ENCODE data around the gene GLCCI1.
"Not testable (repeated sequence)": the region's sequence is repeated elsewhere in the genome, so short reads cannot be mapped to it uniquely, and the experiment has no call there.

The GLCCI1 gene

DNA sequence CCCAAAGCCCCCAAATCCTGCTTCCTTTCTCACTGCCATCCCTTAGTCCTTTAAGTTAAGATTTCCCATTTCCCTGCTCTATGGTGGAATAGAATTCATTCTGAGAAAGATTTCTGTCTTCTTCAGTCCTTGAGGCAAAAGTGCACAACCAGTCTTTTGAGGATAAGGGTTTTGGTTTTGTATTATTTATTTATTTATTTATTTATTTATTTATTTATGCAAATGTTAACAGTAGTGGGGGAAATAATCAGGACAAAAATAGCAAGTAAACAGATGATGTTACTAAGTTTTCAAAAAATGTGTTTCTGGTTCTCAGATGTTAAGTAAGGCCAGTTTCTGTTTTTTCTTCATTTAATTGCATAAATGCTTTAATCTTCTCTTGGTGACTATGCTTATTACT, 84.2 kb downstream of the GLCCI1 start:
- DNase-seq, result no peak

- no peak for DNase-seq
Measured at GRCh38 chr7:8056439-8056838, 87.8 kb downstream of the GLCCI1 start.

GRCh38 chr7:8057566-8057965, 89.0 kb downstream of the GLCCI1 start:
- no peak for DNase-seq

GRCh38 chr7:8058322-8058721, 89.7 kb downstream of the GLCCI1 start:
- DNase-seq, result no peak

DNA sequence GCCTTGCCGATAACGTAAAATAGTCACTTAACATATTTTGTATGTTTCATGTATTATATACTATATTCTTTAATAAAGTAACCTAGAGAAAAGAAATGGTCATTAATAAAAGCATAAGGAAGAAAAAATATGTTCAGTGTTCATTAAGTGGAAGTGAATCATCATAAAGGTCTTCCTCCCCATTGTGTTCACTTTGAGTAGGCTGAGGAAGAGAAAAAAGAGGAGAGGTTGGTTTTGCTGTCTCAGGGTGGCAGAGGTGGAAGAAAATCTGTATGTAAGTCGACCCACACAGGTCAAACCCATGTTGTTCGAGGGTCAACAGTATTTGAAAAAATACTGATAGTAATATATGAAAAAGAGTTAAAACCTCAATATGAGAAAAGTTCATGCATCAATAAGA, 90.3 kb downstream of the GLCCI1 start:
- no peak for DNase-seq

DNA sequence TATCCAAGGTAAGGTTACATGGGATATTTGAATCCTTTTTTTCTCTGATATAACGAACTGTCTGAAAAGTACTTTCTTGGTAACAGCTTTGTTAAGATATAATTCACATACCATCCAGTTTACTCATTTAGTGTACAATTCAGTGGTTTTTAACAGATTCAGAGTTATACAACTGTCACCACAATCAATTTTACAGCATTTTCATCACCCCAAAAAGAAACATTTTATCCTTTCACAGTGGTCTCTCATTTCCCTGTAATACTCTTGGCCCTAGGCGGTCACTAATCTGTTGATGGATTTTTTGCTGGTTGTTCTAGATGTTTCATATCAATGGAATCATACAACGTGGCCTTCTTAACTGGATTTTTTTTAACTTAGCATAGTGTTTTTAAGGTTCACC, 91.6 kb downstream of the GLCCI1 start:
- DNase-seq, result no peak

DNA sequence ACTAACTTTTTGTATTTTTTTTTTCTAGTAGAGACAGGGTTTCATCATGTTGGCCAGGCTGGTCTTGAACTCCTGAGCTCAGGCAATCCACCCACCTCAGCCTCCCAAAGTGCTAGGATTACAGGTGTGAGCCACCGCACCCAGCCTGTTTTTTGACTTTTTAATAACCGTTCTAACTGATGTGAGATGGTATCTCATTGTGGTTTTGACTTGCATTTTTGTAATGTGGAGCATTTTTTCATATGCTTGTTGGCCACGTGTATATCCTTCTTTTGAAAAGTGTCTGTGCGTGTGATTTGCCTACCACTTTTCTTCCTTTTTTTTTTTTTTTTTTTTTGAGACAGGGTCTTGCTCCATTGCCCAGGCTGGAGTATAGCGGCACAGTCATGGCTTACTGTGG, 94.7 kb downstream of the GLCCI1 start:
- not testable (repeated sequence) for DNase-seq

DNA sequence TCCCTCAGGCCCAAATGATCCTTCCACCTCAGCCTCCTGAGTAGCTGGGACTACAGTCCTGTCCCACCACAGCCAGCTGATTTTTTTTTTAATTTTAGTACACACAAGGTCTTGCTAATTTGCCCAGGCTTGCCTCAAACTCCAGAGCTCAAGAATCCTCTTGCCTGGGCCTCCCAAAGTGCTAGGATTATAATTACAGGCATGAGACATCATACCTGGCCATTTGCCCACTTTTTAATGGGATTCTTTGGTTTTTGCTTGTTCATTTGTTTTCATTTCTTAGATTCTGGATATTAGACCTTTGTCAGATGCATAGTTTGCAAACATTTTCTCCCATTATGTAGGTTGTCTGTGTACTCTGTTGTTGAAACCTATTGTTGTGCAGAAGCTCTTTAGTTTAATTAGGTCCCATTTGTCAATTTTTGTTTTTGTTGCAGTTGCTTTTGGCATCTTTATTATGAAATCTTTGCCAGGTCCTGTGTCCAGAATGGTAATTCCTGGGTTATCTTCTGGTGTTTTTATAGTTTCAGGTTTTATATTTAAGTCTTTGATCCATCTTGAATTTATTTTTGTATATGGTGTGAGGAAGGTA, 95.2 kb downstream of the GLCCI1 start:
- DNase-seq, result no peak

DNA sequence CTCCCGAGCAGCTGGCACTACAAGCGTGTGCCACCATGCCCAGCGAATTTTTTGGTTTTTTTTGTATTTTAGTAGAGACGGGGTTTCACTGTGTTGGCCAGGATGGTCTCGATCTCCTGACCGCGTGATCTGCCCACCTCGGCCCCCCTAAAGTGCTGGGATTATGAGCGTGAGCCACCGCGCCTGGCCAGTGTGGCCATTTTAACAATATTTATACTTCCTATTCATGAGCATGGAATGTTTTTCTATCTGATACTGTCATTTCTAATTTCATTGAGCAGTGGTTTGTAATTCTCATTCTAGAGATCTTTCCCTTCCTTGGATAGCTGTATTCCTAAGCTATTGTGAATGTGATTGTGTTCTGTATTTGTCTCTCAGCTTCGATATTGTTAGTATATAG, 96.2 kb downstream of the GLCCI1 start:
- no peak for DNase-seq

- DNase-seq, result no peak
Measured at GRCh38 chr7:8065356-8065813, 96.8 kb downstream of the GLCCI1 start.

GRCh38 chr7:8068892-8069686, 100.5 kb downstream of the GLCCI1 start:
- DNase-seq, result no peak

DNA sequence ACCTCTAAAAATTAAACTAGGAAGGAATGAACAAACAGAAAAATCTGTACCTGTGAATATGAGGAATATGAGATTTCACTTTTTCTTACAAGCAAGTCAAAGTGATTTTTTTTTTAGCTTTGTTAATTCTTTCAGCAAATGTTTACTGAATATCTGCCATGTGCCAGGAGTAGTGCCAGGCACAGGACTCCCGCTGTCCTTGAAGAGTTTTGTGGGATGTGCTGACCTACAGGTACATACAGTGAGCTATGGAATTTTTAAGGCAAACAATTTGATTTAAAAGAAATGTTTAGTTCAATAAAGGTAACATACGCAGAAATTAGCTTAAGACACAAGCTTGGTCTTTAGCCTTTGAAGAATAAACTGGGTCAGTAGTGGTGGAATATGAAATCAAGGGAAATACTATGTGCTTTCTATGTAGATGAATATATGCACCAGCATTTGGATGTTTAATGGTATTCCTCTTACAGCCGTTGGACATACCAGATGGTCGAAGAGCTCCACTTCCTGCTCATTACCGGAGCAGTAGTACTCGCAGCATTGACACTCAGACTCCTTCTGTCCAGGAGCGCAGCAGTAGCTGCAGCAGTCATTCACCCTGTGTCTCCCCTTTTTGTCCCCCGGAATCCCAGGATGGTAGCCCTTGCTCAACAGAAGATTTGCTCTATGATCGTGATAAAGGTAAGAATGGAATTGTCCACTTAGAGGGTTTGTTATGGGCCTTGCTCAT, 102.0 kb downstream of the GLCCI1 start:
- no peak for DNase-seq

GRCh38 chr7:8078418-8078817, 109.8 kb downstream of the GLCCI1 start:
- no peak for DNase-seq

DNA sequence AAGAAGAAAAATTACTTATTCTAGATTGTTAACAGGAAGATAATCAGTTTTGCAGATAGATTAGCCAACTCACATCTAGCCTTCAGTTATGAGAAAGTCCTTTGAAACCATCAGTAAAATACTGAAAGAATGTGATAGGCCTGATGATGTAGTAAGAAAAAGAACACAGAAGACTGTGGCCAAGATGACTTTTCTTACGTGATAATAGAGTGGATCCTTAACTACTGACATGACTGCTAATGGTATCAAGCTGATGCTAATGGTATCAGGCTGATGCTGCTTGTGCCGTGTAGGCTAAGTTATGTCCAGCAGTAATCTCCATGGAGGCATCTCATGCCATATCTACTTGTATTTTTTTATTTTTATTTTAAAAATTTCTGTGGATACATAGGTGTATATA, 114.2 kb downstream of the GLCCI1 start:
- no peak for DNase-seq

GRCh38 chr7:8084836-8085235, 116.2 kb downstream of the GLCCI1 start:
- no peak for DNase-seq

DNA sequence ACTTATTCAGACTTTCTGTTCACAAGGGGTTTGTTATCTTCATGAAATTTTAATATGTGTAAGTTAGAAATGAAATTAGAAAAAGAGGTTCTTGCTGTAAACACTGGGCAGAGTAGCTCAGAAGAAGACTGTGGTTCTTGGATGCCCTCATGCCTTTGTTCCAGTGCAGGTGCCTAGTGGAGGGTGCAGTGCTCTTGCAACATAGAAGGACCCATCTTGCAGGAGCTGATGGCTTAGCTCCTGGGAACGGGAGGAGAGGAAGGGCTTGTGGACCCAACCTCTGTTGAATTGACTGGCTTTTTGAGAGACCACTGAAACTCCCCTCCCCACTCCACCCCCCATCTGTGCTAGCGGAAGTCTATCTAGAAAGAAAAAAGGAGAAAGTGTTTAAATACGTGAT, 116.8 kb downstream of the GLCCI1 start:
- no peak for DNase-seq

- DNase-seq, result no peak
Measured at GRCh38 chr7:8086239-8086638, 117.6 kb downstream of the GLCCI1 start.

DNA sequence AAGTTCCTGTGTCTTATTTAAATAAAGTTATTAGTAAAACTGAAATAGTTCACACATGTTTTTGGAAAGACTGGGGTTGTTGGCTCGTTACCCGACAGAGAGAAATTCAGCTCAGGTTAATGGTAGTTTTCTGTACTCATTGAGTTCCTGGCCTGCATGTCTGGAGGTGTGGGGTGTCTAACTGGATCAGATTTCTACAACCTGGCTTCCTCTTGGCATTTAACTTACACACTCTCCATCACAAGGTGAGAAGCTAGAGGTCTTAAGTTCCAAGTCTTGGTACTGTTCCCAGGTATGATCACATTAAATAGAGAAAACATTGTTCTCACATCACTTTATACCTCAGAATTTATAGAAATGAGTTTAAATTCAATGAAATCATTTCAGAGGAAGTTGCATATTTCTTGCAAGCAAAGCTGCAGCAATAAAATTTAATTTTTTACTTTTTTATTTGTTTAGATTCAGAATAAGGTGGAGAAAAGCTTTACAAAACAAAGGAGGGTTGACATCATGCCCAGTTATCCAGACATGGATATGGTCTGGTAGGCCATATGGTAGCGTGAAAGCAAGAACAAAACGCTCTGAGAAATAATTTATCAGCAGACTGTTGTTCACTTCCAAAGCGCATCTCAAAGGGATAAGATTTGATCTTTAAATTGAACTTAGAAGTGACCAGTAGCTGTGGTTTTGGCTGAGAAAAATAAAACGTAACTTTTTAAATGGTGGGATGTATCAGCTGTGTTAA, 120.6 kb downstream of the GLCCI1 start:
- no peak for DNase-seq

DNA sequence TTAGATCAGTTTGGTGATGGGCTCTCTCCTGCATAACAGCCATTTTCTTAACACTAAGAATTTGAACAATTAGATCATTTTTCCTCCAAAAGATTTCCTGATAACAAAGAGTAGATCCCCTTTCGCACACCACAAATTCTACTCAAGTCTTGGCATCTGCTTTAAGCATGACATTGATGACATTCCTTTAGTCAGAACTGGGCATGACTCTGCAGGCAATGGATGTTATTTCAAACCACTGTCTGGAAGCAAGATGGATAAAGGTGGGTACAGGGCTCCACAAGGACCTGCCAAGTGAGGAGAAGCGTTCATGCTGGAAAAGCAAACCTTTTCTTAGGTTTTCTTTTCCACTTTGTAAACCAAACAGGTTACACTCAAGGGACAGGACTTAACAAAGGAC, 123.5 kb downstream of the GLCCI1 start:
- DNase-seq, result no peak

DNA sequence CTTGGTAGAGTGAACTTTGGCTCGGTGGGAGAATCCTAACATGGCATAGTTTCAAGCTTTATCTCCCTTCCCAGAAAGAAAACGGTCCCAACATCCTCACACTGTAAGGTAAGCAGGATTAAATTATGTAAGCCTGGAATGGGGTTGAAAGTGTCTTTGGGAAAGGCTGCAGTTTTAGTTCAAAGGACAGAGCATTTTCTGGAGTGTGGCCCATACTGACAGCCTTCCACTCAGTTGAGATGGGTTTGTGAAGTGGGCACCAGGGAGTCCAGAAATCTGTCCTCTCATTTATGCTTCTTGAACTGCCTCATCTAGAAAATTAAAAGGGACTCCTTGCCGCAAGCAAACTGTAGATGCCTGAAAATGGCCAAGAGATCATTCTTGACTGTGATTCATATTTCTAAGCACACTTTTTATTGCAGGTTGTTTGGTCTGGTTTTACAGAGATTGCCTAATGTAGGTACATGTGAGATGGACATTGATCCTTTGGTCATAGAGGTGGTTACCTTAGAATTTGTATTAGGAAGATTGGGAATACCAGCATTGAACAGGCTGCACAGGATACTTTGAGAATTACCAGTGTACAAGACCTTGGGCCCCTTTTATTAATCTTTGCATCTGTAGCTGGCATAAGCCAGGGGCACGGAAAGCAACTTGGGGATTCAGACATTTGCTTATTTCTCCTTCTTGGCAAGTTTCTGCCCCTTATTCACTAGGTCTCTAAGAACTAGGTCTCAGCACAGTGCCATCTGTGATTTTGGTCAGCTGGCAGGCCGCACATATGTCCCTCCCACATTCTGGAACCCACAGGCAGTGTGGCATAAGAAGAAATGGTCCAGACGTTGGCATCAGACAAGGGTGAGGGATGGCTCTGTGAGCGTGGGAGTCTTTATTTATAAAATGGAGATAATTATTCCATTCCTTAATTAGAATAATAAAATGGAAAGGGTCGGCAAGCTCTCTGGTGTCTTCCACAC, 125.9 kb downstream of the GLCCI1 start:
- no peak for DNase-seq

- not testable (repeated sequence) for DNase-seq
Measured at GRCh38 chr7:8101292-8101691, 132.7 kb downstream of the GLCCI1 start.

GRCh38 chr7:8103282-8103681, 134.7 kb downstream of the GLCCI1 start:
- no peak for DNase-seq
